ENCODE measurements around the gene GUCY1A2.
A peak's percentile ranks its signal among the peaks of the same experiment; 100 is the strongest.

The GUCY1A2 gene

DNA sequence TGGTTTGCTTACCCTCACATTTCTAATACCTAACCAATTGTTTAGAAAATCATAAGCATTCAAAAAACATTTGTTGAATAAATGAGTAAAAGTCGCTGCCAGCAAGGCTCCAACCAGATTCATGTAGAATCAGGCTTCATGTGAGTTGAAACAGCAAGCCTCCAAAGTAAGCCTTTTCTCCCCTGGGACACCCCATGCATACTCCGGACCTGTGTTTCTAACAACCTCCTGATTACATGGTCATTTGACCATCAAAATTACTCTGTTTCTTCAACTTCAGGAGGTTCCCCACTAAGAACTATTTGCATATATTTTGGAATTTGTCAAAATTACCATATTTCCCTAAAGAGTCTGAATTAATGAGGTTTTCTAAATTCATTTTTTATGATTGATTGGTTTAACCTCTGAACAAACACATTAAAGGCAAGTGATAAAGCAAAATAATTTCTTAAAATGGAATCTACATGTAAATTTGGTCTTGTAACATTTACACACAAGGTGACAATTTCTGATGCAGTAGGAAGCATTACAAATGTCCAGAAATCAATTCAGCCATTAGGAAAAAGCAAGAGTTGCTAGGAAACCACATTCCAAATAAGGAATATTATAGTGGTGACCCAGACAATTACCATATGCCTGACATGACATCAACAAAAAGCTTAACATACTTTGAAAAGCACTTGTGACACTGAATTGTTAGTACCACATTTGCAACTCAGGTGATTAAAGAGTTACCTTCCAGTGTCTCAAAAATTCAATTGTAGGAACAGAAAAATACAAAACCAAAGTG lies 252.6 kb downstream of the GUCY1A2 start:
- TF ChIP-seq, protein P1, sequence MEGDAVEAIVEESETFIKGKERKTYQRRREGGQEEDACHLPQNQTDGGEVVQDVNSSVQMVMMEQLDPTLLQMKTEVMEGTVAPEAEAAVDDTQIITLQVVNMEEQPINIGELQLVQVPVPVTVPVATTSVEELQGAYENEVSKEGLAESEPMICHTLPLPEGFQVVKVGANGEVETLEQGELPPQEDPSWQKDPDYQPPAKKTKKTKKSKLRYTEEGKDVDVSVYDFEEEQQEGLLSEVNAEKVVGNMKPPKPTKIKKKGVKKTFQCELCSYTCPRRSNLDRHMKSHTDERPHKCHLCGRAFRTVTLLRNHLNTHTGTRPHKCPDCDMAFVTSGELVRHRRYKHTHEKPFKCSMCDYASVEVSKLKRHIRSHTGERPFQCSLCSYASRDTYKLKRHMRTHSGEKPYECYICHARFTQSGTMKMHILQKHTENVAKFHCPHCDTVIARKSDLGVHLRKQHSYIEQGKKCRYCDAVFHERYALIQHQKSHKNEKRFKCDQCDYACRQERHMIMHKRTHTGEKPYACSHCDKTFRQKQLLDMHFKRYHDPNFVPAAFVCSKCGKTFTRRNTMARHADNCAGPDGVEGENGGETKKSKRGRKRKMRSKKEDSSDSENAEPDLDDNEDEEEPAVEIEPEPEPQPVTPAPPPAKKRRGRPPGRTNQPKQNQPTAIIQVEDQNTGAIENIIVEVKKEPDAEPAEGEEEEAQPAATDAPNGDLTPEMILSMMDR (IDR thresholded peaks at IDR 0.05; ENCODE audit: low read length, missing control alignments): no peak
- no peak for DNase-seq (ENCODE audit: low read depth)

DNA sequence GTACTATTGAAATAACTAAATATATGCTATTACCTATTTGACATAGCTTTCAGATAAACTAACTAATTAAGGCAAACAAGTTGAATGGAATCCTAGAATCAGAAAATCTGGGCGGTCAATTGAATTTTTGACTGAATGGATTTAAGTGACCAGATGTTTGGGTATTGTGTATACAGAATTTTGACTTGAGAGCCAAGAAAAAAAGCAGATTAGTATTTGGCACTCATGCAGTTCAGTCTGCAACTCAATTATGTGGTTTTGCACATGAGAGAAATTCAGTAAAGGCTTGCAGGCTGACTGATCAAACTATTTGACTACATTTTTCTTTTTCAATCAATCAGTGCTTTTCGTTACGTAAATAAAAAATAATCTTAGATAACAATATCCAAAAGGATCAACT lies 254.8 kb downstream of the GUCY1A2 start:
- TF ChIP-seq, protein P1 (IDR thresholded peaks at IDR 0.05; ENCODE audit: low read length, missing control alignments): no peak
- DNase-seq (ENCODE audit: low read depth): no peak

More for the DNA sequence above, 252.6 kb downstream of the GUCY1A2 start:
- H3K4me3 ChIP-seq (replicated peaks; ENCODE audit: low read depth, low read length): no peak overlapping the region

DNA sequence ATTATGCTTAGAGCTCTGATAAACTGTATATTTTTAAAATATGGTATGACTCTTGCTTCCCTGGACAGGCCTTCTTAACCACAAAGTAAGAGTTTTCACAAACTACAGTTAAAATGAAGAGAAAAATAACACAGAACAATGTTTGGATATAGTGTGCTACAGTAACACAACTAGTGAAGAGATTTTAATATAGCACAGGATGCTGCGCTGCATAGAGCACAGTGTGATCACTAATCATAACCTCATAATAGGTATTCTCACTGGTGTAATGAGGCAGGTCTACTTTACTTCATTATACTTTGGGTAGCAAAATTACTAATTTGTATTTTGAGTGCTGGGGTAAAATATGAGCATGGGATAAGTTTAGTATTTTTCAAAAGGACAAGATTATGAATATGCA lies 256.5 kb downstream of the GUCY1A2 start:
- no peak for DNase-seq (ENCODE audit: low read depth)
- no peak overlapping the region for H3K4me3 ChIP-seq (replicated peaks; ENCODE audit: low read depth, low read length)
- TF ChIP-seq, protein P1 (IDR thresholded peaks at IDR 0.05; ENCODE audit: low read length, missing control alignments): no peak

More for the DNA sequence above, 254.8 kb downstream of the GUCY1A2 start:
- H3K4me3 ChIP-seq (replicated peaks; ENCODE audit: low read depth, low read length): no peak overlapping the region

DNA sequence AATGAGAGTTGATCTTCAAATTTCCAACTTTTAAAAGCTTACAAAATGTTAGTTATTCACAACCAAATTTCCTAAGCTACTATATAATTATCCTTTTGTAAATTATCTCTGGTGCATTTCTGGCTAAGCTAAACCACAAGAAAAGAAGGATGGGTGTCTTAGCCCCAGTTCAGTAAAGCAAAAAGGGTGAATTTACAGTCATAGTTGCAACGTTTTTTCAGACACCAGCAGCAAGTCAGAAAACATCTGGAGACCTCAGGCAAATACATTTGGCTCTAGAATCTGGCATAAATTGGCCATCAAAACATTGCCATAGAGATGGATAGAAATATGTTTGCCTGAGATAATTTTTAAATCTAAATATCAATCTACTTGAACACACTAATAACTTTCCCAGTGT lies 257.0 kb downstream of the GUCY1A2 start:
- no peak overlapping the region for H3K4me3 ChIP-seq (replicated peaks; ENCODE audit: low read depth, low read length)
- DNase-seq (ENCODE audit: low read depth): no peak
- TF ChIP-seq, protein P1 (IDR thresholded peaks at IDR 0.05; ENCODE audit: low read length, missing control alignments): no peak

DNA sequence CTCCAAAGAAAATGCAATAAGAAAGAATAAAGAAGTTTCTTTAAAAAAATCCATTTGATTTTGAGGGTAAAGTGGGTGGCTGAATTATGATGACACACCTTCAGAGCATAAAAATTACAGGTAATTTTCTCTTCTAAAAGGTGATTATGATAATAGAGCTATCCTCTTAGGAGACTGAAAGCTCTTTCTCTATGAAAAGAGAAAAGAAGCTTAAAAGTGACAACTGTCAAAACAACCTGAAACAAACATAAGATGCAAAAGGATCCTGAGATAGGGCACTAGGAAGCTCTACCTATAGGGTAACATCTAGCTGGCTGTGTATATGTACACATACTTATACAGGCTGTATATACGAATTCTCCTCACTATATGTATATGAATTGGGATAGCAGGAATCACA lies 270.2 kb downstream of the GUCY1A2 start:
- no peak overlapping the region for H3K4me3 ChIP-seq (replicated peaks; ENCODE audit: low read depth, low read length)
- TF ChIP-seq, protein P1 (IDR thresholded peaks at IDR 0.05; ENCODE audit: low read length, missing control alignments): no peak
- no peak for DNase-seq (ENCODE audit: low read depth)

DNA sequence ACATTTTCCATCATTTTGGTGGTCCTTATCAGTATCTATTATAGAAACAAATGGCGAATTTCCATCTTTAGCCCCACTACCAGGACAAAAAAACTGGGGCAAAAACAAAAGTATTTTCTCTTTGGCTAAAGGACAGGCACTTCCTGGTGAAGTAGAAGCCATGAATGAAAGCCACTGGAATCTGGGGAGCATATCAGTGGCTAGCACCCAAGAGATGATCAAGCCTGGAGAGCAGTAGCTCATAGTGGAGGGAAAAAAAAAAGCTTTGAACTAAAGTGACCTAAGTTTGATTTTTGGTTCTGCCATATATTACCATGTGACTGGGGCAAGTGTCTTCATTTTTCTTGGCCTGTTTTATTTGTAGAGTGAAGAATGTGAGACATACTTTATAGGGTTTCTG lies 272.3 kb downstream of the GUCY1A2 start:
- TF ChIP-seq, protein P1 (IDR thresholded peaks at IDR 0.05; ENCODE audit: low read length, missing control alignments): no peak
- DNase-seq (ENCODE audit: low read depth): no peak
- H3K4me3 ChIP-seq (replicated peaks; ENCODE audit: low read depth, low read length): no peak overlapping the region

DNA sequence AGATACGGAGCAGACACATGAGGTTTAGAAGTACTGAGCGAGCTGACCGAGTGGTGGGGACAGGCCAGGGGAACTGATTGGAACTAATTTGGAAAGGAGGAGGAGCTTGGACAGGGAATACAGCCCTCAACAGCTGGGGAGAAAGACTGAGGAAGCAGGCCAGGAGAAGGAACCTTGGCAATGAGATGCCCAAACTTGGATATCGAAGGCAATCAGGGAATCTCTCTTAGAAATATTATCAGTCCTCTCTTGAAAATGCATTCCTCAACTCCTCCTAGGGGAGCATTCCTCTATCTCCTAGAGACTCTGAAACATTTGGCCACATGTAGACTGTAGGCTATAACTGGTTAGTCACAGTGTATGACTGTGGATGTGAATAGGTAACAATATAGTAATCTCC lies 284.6 kb downstream of the GUCY1A2 start:
- DNase-seq (ENCODE audit: low read depth): peak; percentile 13
- TF ChIP-seq, protein P1 (IDR thresholded peaks at IDR 0.05; ENCODE audit: low read length, missing control alignments): no peak
- H3K4me3 ChIP-seq (replicated peaks; ENCODE audit: low read depth, low read length): no peak overlapping the region
